B cell (primary cell): ENCODE measurements around the gene APP. TPM values are rescaled to one million over a fixed set of nuclear protein-coding genes. Genes with fewer than 3 reads are reported as not detected.

Experiments
- ATAC-seq: fragments of 200-7000 bp; cut with Tn5 transposase; one replicate; pipeline ENCODE4 v1.10.0; 2021; ENCODE audit warnings: low read depth, mild to moderate bottlenecking, moderate number of reproducible peaks, moderate library complexity
- CTCF ChIA-PET: fragments of 350-600 bp; sonication (Branson Sonifier 250); formaldehyde crosslinking; loops from one replicate; lab custom pipeline; 2021; ENCODE audit warnings: antibody characterized with exemption, inconsistent platforms; lab: Charles Lee
- POLR2A ChIA-PET: fragments of 350-600 bp; sonication (Branson Sonifier 250); formaldehyde crosslinking; loops from one replicate; lab custom pipeline; 2021; ENCODE audit warnings: antibody characterized with exemption; lab: Charles Lee
- DNase-seq: peaks from one replicate; pipeline ENCODE4 v3.0.0; 2013
- H2AFZ ChIP-seq: 2 replicates; pipeline ENCODE4 v1.6.1; 2012; ENCODE audit warnings: mild to moderate bottlenecking, low read depth, low read length; ENCODE audit not compliant: insufficient read depth, poor library complexity, severe bottlenecking
- H3K27ac ChIP-seq, 2 donors: 1 replicate in 1 of 2; 2 replicates in 1 of 2; pipeline ENCODE4 v1.5.1; 2012 to 2013; ENCODE audit warnings: low read length in 2 of 2, mild to moderate bottlenecking in 2 of 2, moderate library complexity in 1 of 2
- H3K27me3 ChIP-seq, 4 experiments: fragments of 200-600 bp in 1 of 4; sonication (generic) in 1 of 4; replicated peaks in 1 of 4; 1 replicate in 2 of 4; 2 replicates in 2 of 4; pipeline versions ENCODE4 v1.6.1 to v1.7.0; 2013 to 2016; ENCODE audit warnings: low read length in 3 of 4, mild to moderate bottlenecking in 2 of 4, mixed read lengths in 1 of 4, moderate library complexity in 1 of 4; ENCODE audit not compliant: insufficient read depth in 4 of 4, control insufficient read depth in 3 of 4; ENCODE audit errors: control extremely low read depth in 1 of 4
- H3K36me3 ChIP-seq, 2 experiments: replicated peaks in 1 of 2; 1 replicate in 1 of 2; 2 replicates in 1 of 2; pipeline versions ENCODE4 v1.6.1 to v1.7.1; 2013; ENCODE audit warnings: low read length in 1 of 2; ENCODE audit not compliant: insufficient read depth in 2 of 2, control insufficient read depth in 1 of 2; ENCODE audit errors: control extremely low read depth in 1 of 2, extremely low read depth in 1 of 2
- H3K4me1 ChIP-seq, 2 donors: fragments of 200-600 bp in 1 of 2; sonication (generic) in 1 of 2; 1 replicate in 1 of 2; 2 replicates in 1 of 2; pipeline versions ENCODE4 v1.5.1 to v1.6.1; 2013 to 2017; ENCODE audit warnings: low read length in 2 of 2; ENCODE audit not compliant: control insufficient read depth in 2 of 2, insufficient read depth in 2 of 2
- H3K4me2 ChIP-seq: replicated peaks from 2 replicates; pipeline ENCODE3; 2012; ENCODE audit warnings: mild to moderate bottlenecking, low read depth, low read length; ENCODE audit not compliant: poor library complexity, severe bottlenecking
- H3K4me3 ChIP-seq, 5 experiments: fragments of 200-600 bp in 1 of 5; sonication (generic) in 1 of 5; 1 replicate in 3 of 5; 2 replicates in 2 of 5; pipeline versions ENCODE4 v1.5.1 to v1.7.0; 2011 to 2016; ENCODE audit warnings: low read length in 4 of 5, mild to moderate bottlenecking in 4 of 5, low read depth in 2 of 5, control low read depth in 1 of 5, moderate library complexity in 1 of 5; ENCODE audit not compliant: insufficient read depth in 1 of 5; ENCODE audit errors: control extremely low read depth in 1 of 5, extremely low read depth in 1 of 5
- H3K79me2 ChIP-seq: fragments of 200-600 bp; sonication (generic); one replicate; pipeline ENCODE4 v1.6.0; 2016; ENCODE audit warnings: low read length; ENCODE audit not compliant: control insufficient read depth, insufficient read depth
- H3K9ac ChIP-seq: fragments of 200-600 bp; sonication (generic); 2 replicates; pipeline ENCODE4 v1.6.1; 2017; ENCODE audit warnings: mild to moderate bottlenecking, low read length, moderate library complexity
- H3K9me3 ChIP-seq, 3 donors: one replicate each; pipeline versions ENCODE4 v1.6.1 to v1.7.1; 2013; ENCODE audit warnings: low read length in 2 of 3; ENCODE audit not compliant: control insufficient read depth in 2 of 3, insufficient read depth in 1 of 3; ENCODE audit errors: control extremely low read depth in 1 of 3
- H4K20me1 ChIP-seq: 2 replicates; pipeline ENCODE4 v1.6.0; 2012; ENCODE audit warnings: mild to moderate bottlenecking, low read length; ENCODE audit not compliant: insufficient read depth, control insufficient read depth, poor library complexity, severe bottlenecking
- H3K27ac Mint-ChIP-seq: one replicate; pipeline ENCODE4 v1.8.0; 2021; ENCODE audit warnings: mixed read lengths
- H3K27me3 Mint-ChIP-seq: one replicate; pipeline ENCODE4 v1.8.0; 2021; ENCODE audit warnings: mixed read lengths
- H3K4me1 Mint-ChIP-seq: one replicate; pipeline ENCODE4 v1.8.0; 2021; ENCODE audit warnings: mixed read lengths
- H3K4me3 Mint-ChIP-seq: one replicate; pipeline ENCODE4 v1.8.0; 2021; ENCODE audit warnings: mixed read lengths
- H3K9me3 Mint-ChIP-seq: one replicate; pipeline ENCODE4 v1.8.0; 2022; ENCODE audit warnings: mixed read lengths; ENCODE audit not compliant: insufficient read depth
- CTCF ChIP-seq: fragments of 200-600 bp; IDR thresholded peaks from one replicate; pipeline ENCODE4 v1.8.0; 2022; ENCODE audit warnings: antibody characterized with exemption, mild to moderate bottlenecking
- EZH2 ChIP-seq: IDR thresholded peaks from 2 replicates; pipeline ENCODE4 v1.6.1; 2012; ENCODE audit warnings: borderline replicate concordance, low read depth, mild to moderate bottlenecking, moderate library complexity, low read length; ENCODE audit not compliant: insufficient read depth, poor library complexity, severe bottlenecking
- WGBS: methylation state at CpG from one replicate; pipeline ENCODE4 v1.1.5; 2013; ENCODE audit warnings: missing lambda C conversion rate; ENCODE audit not compliant: insufficient coverage; 5-methylcytosine and 5-hydroxymethylcytosine counted together
- intact Hi-C: fragments of 100-400 bp; cut with micrococcal nuclease; formaldehyde crosslinking; loops from one replicate; pipeline ENCODE4 v1.10.0; 2022
- polyA plus RNA-seq: library from polyadenylated mRNA; depleted of rRNA; stranded (reverse); fragments of >200 nt; gene quantifications from 2 replicates; pipeline ENCODE4 v1.2.3, GENCODE V29; 2012
- total RNA-seq, 2 donors: library from RNA; stranded (reverse); fragments of 120-200 nt in 1 of 2; gene quantifications; 1 replicate in 1 of 2; 2 replicates in 1 of 2; pipeline versions ENCODE4 v1.2.3 to v1.2.4, GENCODE V29; 2013 to 2022

The APP gene
- total and polyA plus RNA-seq, 2 donors (not counting 1 experiment from before 2014, with no cell fraction given), result 28.3 to 34.7 TPM

GRCh38 chr21:26049803-26050202, 120.8 kb downstream of the APP start:
- POLR2A ChIA-PET, result no interaction called here
- no peak for TF ChIP-seq EZH2
- no peak for TF ChIP-seq CTCF
- H3K9me3 ChIP-seq, result no peaks in the 10 kb centered on the region
- no peak overlapping the region for H3K4me3 ChIP-seq
- H3K27ac ChIP-seq, result no peak overlapping the region
- no peaks in the 10 kb centered on the region for H3K4me1 Mint-ChIP-seq
- intact Hi-C loops, result no loop called here
- H2AFZ ChIP-seq, result no peak overlapping the region
- no peak overlapping the region for H3K9ac ChIP-seq
- no peaks in the 10 kb centered on the region for H3K27me3 ChIP-seq
- H3K27ac Mint-ChIP-seq, result no peak overlapping the region
- H3K9me3 Mint-ChIP-seq, result no peaks in the 10 kb centered on the region
- H3K4me3 Mint-ChIP-seq, result no peak overlapping the region
- no peak overlapping the region for H3K4me2 ChIP-seq
- WGBS, result no CpG with 5 or more reads among the region's 1 CpG
- H3K79me2 ChIP-seq, result no peaks in the 10 kb centered on the region
- CTCF ChIA-PET, result no interaction called here
- DNase-seq, result no peak
- no peaks in the 10 kb centered on the region for H4K20me1 ChIP-seq
- H3K4me1 ChIP-seq, result no peaks in the 10 kb centered on the region
- no peaks in the 10 kb centered on the region for H3K27me3 Mint-ChIP-seq
- peaks cover 3 to 10% of the 10 kb centered on the region in 2 experiments for H3K36me3 ChIP-seq
- ATAC-seq, result no peak

GRCh38 chr21:26047279-26047967, 123.1 kb downstream of the APP start:
- no peaks in the 10 kb centered on the region for H3K4me1 Mint-ChIP-seq
- TF ChIP-seq EZH2 (no peak), CTCF (no peak)
- DNase-seq (no peak), ATAC-seq (no peak)
- no peaks in the 10 kb centered on the region for H3K9me3 ChIP-seq
- peaks cover 5 to 10% of the 10 kb centered on the region in 2 experiments for H3K36me3 ChIP-seq
- no peak overlapping the region for H3K4me3 ChIP-seq
- no peaks in the 10 kb centered on the region for H3K27me3 ChIP-seq
- intact Hi-C loops, result no loop called here
- no peak overlapping the region for H2AFZ ChIP-seq
- ChIA-PET POLR2A (no interaction called here), CTCF (no interaction called here)
- H3K9ac ChIP-seq, result no peak overlapping the region
- H3K4me1 ChIP-seq, result no peaks in the 10 kb centered on the region
- 100% methylated on average over 2 of the region's 7 CpGs for WGBS
- H3K4me2 ChIP-seq, result no peak overlapping the region
- H3K27me3 Mint-ChIP-seq, result no peaks in the 10 kb centered on the region
- no peak overlapping the region for H3K27ac Mint-ChIP-seq
- H3K79me2 ChIP-seq, result no peaks in the 10 kb centered on the region
- no peaks in the 10 kb centered on the region for H4K20me1 ChIP-seq
- no peaks in the 10 kb centered on the region for H3K9me3 Mint-ChIP-seq
- no peak overlapping the region for H3K27ac ChIP-seq
- no peak overlapping the region for H3K4me3 Mint-ChIP-seq
